ENCODE measurements around the gene LRRC61. TPM values are rescaled to one million over a fixed set of nuclear protein-coding genes. Genes with fewer than 3 reads are reported as not detected.
A peak's percentile ranks its signal among the peaks of the same experiment; 100 is the strongest.

LRRC61 gene
- polyA plus RNA-seq, 1 experiment = 0.17 TPM

GRCh38 chr7:150356265-150356897, 33.2 kb downstream of the LRRC61 start:
- Histone ChIP-seq H3K9me3 (ENCODE audit: control insufficient read depth, insufficient read depth, low read length) (no peaks in the 10 kb centered on the region; the same call in 1 of the 2 replicates), H3K27me3 (ENCODE audit: control insufficient read depth, insufficient read depth, low read length) (no peaks in the 10 kb centered on the region), H3K27ac (ENCODE audit: low read depth, low read length) (no peak overlapping the region), H3K4me3 (ENCODE audit: low read depth, low read length) (no peak overlapping the region)
- CTCF ChIA-PET = interaction anchor here (0.5 to 3.0 kb wide), 24 partner anchors 10 to 1047 kb away, joined by 3 to 17 read pairs (median 4); a partner anchor contains a TSS
- peak; percentile 81 for TF ChIP-seq CTCF (IDR thresholded peaks at IDR 0.05; ENCODE audit: low read depth, low read length)
- DNase-seq (ENCODE audit: low read depth, low spot score) = no peak
- POLR2A ChIA-PET = no interaction called here

- ChIA-PET CTCF (interaction anchor here (1.1 to 3.0 kb wide), 6 partner anchors 9 to 62 kb away, joined by 5 to 17 read pairs (median 14); no protein-coding TSS in a partner anchor), POLR2A (no interaction called here)
- Histone ChIP-seq H3K9me3 (ENCODE audit: control insufficient read depth, insufficient read depth, low read length) (no peaks in the 10 kb centered on the region; the same call in 1 of the 2 replicates), H3K27me3 (ENCODE audit: control insufficient read depth, insufficient read depth, low read length) (no peaks in the 10 kb centered on the region), H3K27ac (ENCODE audit: low read depth, low read length) (no peak overlapping the region), H3K4me3 (ENCODE audit: low read depth, low read length) (no peak overlapping the region)
- no peak for DNase-seq (ENCODE audit: low read depth, low spot score)
- no peak for TF ChIP-seq CTCF (IDR thresholded peaks at IDR 0.05; ENCODE audit: low read depth, low read length)
Observed at GRCh38 chr7:150357270-150357669, 34.1 kb downstream of the LRRC61 start.

- Histone ChIP-seq H3K4me3 (ENCODE audit: low read depth, low read length) (no peak overlapping the region), H3K27me3 (ENCODE audit: control insufficient read depth, insufficient read depth, low read length) (no peaks in the 10 kb centered on the region), H3K9me3 (ENCODE audit: control insufficient read depth, insufficient read depth, low read length) (no peaks in the 10 kb centered on the region; the same call in 1 of the 2 replicates), H3K27ac (ENCODE audit: low read depth, low read length) (no peak overlapping the region)
- CTCF ChIA-PET = interaction anchor here (0.7 to 3.0 kb wide), 2 partner anchors 9 to 14 kb away, joined by 7 to 17 read pairs; no protein-coding TSS in a partner anchor
- POLR2A ChIA-PET = no interaction called here
- TF ChIP-seq CTCF (IDR thresholded peaks at IDR 0.05; ENCODE audit: low read depth, low read length) = no peak
- no peak for DNase-seq (ENCODE audit: low read depth, low spot score)
Observed at GRCh38 chr7:150357771-150358427, 34.7 kb downstream of the LRRC61 start.

GRCh38 chr7:150358433-150358832, 35.3 kb downstream of the LRRC61 start:
- ChIA-PET CTCF (interaction anchor here (0.5 to 0.7 kb wide), 2 partner anchors 13 to 347 kb away, joined by 3 to 7 read pairs; no protein-coding TSS in a partner anchor), POLR2A (no interaction called here)
- no peak for TF ChIP-seq CTCF (IDR thresholded peaks at IDR 0.05; ENCODE audit: low read depth, low read length)
- DNase-seq (ENCODE audit: low read depth, low spot score) = no peak
- no peak overlapping the region for H3K4me3 ChIP-seq (ENCODE audit: low read depth, low read length)
- no peaks in the 10 kb centered on the region; the same call in 1 of the 2 replicates for H3K9me3 ChIP-seq (ENCODE audit: control insufficient read depth, insufficient read depth, low read length)
- H3K27ac ChIP-seq (ENCODE audit: low read depth, low read length) = no peak overlapping the region
- no peaks in the 10 kb centered on the region for H3K27me3 ChIP-seq (ENCODE audit: control insufficient read depth, insufficient read depth, low read length)
